ENCODE measurements around the gene RGMB.
A peak's percentile ranks its signal among the peaks of the same experiment; 100 is the strongest.

DNA sequence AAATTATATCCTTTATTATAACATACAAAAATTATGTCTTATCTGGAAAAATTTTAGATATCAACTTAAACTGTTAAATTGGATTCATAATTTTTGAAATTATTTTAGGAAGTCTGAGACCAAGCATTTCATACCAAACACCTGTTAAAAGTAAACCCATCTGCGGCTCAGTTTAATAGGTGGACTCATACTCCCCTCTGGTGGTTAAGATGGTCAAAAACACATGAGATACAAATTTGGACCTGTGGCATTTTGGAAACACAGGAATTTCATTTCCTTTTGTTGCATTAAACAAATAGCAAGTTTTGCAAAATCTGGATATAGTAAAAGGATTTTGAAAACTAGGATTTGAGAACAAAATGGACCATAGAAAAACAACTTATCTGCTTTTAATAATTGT is 53.7 kb downstream of the RGMB start:
- TF ChIP-seq, protein P1, sequence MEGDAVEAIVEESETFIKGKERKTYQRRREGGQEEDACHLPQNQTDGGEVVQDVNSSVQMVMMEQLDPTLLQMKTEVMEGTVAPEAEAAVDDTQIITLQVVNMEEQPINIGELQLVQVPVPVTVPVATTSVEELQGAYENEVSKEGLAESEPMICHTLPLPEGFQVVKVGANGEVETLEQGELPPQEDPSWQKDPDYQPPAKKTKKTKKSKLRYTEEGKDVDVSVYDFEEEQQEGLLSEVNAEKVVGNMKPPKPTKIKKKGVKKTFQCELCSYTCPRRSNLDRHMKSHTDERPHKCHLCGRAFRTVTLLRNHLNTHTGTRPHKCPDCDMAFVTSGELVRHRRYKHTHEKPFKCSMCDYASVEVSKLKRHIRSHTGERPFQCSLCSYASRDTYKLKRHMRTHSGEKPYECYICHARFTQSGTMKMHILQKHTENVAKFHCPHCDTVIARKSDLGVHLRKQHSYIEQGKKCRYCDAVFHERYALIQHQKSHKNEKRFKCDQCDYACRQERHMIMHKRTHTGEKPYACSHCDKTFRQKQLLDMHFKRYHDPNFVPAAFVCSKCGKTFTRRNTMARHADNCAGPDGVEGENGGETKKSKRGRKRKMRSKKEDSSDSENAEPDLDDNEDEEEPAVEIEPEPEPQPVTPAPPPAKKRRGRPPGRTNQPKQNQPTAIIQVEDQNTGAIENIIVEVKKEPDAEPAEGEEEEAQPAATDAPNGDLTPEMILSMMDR (optimal IDR thresholded peaks at IDR 0.05 in 1 of 3, IDR thresholded peaks at IDR 0.05 in 1 of 3, conservative IDR thresholded peaks at IDR 0.05 in 1 of 3; ENCODE audit: extremely low read depth in 1 of 3, insufficient read depth in 2 of 3, low read length in 3 of 3), result peak; percentile 25 to 45 (median 36)
- no peak for TF ChIP-seq EZH2 (IDR thresholded peaks at IDR 0.05; ENCODE audit: low read length)

All from keratinocyte (primary cell).